Measurements from ENCODE around the gene SGCD.

Gene SGCD

GRCh38 chr5:156331181-156331580 is 4.2 kb downstream of the SGCD start:
- H3K4me3 ChIP-seq (replicated peaks; ENCODE audit: insufficient read depth, low read length): no peak overlapping the region
- no peak overlapping the region for H3K27ac ChIP-seq (replicated peaks)
- H3K27me3 ChIP-seq (ENCODE audit: insufficient read depth, poor library complexity, severe bottlenecking): no peaks in the 10 kb centered on the region
- TF ChIP-seq GABPA (IDR thresholded peaks at IDR 0.05; ENCODE audit: low read depth): no peak
- TF ChIP-seq REST (IDR thresholded peaks at IDR 0.05; ENCODE audit: insufficient replicate concordance, low read depth): no peak
- TF ChIP-seq SPI1 (IDR thresholded peaks at IDR 0.05; ENCODE audit: borderline replicate concordance, low read depth): no peak
- TF ChIP-seq POLR2AphosphoS5 (IDR thresholded peaks at IDR 0.05; ENCODE audit: low read depth): no peak
- no peak for TF ChIP-seq CTCF (IDR thresholded peaks at IDR 0.05; ENCODE audit: insufficient read depth, low read length)
- no peak for DNase-seq (ENCODE audit: low read depth in 1 of 2, low spot score in 1 of 2)

DNA sequence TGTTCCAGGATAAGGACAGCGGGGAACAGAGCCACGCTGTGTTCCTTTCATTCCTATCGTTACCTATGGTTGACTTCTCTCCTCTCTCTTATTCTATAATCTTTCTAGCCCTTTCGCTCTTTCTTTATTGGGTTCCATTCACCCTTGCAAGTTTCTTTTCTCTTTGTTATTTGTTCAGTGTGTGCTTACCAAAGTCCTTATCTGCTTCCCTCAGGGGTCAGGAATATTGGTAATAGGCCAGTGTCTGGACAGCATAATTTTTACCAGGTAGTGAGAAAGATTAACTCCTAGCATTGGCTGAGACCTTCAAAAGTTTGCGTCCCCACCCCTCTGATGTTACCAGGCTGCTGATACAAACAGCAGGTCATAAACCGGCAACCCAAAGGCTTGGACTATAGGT is 4.9 kb downstream of the SGCD start:
- Histone ChIP-seq H3K27me3 (ENCODE audit: insufficient read depth, poor library complexity, severe bottlenecking) (no peaks in the 10 kb centered on the region), H3K4me3 (replicated peaks; ENCODE audit: insufficient read depth, low read length) (no peak overlapping the region), H3K27ac (replicated peaks) (no peak overlapping the region)
- no peak for DNase-seq (ENCODE audit: low read depth in 1 of 2, low spot score in 1 of 2)
- no peak for TF ChIP-seq GABPA (IDR thresholded peaks at IDR 0.05; ENCODE audit: low read depth)
- TF ChIP-seq REST (IDR thresholded peaks at IDR 0.05; ENCODE audit: insufficient replicate concordance, low read depth): no peak
- no peak for TF ChIP-seq POLR2AphosphoS5 (IDR thresholded peaks at IDR 0.05; ENCODE audit: low read depth)
- no peak for TF ChIP-seq CTCF (IDR thresholded peaks at IDR 0.05; ENCODE audit: insufficient read depth, low read length)
- no peak for TF ChIP-seq SPI1 (IDR thresholded peaks at IDR 0.05; ENCODE audit: borderline replicate concordance, low read depth)

- Histone ChIP-seq H3K4me3 (replicated peaks; ENCODE audit: insufficient read depth, low read length) (no peak overlapping the region), H3K27ac (replicated peaks) (no peak overlapping the region), H3K27me3 (ENCODE audit: insufficient read depth, poor library complexity, severe bottlenecking) (no peaks in the 10 kb centered on the region)
- TF ChIP-seq SPI1 (IDR thresholded peaks at IDR 0.05; ENCODE audit: borderline replicate concordance, low read depth) (no peak), POLR2AphosphoS5 (IDR thresholded peaks at IDR 0.05; ENCODE audit: low read depth) (no peak), REST (IDR thresholded peaks at IDR 0.05; ENCODE audit: insufficient replicate concordance, low read depth) (no peak), CTCF (IDR thresholded peaks at IDR 0.05; ENCODE audit: insufficient read depth, low read length) (no peak), GABPA (IDR thresholded peaks at IDR 0.05; ENCODE audit: low read depth) (no peak)
- no peak for DNase-seq (ENCODE audit: low read depth in 1 of 2, low spot score in 1 of 2)
Measured at GRCh38 chr5:156332245-156332644, 5.3 kb downstream of the SGCD start.
